ENCODE results near the gene FNDC10. TPM values are rescaled to one million over a fixed set of nuclear protein-coding genes. Genes with fewer than 3 reads are reported as not detected.
"Not testable (repeated sequence)": the region's sequence is repeated elsewhere in the genome, so short reads cannot be mapped to it uniquely, and the experiment has no call there.

FNDC10 gene
- total RNA-seq, 2 donors from 2014 or later = 0.54 to 2.7 TPM

GRCh38 chr1:1561801-1562470 lies 38.0 kb downstream of the FNDC10 start:
- no peaks in the 10 kb centered on the region for H3K9me3 ChIP-seq
- no peak for TF ChIP-seq CTCF (IDR thresholded peaks at IDR 0.05)
- ATAC-seq (ENCODE audit: insufficient number of reproducible peaks, low FRiP score, low read depth) (no peak), DNase-seq (ENCODE audit: low spot score) (no peak)
- no peak overlapping the region for H3K27ac ChIP-seq
- H3K4me1 ChIP-seq (ENCODE audit: control insufficient read depth in 1 of 2, low read depth in 2 of 2) = no peaks in the 10 kb centered on the region
- H3K4me3 ChIP-seq = no peak overlapping the region
- no peaks in the 10 kb centered on the region for H3K27me3 ChIP-seq (replicated peaks; ENCODE audit: insufficient read depth)
- peaks cover 50% of the 10 kb centered on the region for H3K36me3 ChIP-seq

GRCh38 chr1:1560178-1560577 lies 39.8 kb downstream of the FNDC10 start:
- H3K36me3 ChIP-seq = peaks cover 45% of the 10 kb centered on the region
- DNase-seq (ENCODE audit: low spot score) (no peak), ATAC-seq (ENCODE audit: insufficient number of reproducible peaks, low FRiP score, low read depth) (no peak)
- no peaks in the 10 kb centered on the region for H3K4me1 ChIP-seq (ENCODE audit: control insufficient read depth in 1 of 2, low read depth in 2 of 2)
- no peaks in the 10 kb centered on the region for H3K9me3 ChIP-seq
- no peak overlapping the region for H3K4me3 ChIP-seq
- TF ChIP-seq CTCF (IDR thresholded peaks at IDR 0.05) = no peak
- no peak overlapping the region for H3K27ac ChIP-seq
- H3K27me3 ChIP-seq (replicated peaks; ENCODE audit: insufficient read depth) = no peaks in the 10 kb centered on the region

GRCh38 chr1:1559066-1559465 lies 40.9 kb downstream of the FNDC10 start:
- DNase-seq (ENCODE audit: low spot score) = no peak
- no peaks in the 10 kb centered on the region for H3K9me3 ChIP-seq
- peaks cover 37% of the 10 kb centered on the region for H3K36me3 ChIP-seq
- no peak for TF ChIP-seq CTCF (IDR thresholded peaks at IDR 0.05)
- no peaks in the 10 kb centered on the region for H3K4me1 ChIP-seq (ENCODE audit: control insufficient read depth in 1 of 2, low read depth in 2 of 2)
- no peaks in the 10 kb centered on the region for H3K27me3 ChIP-seq (replicated peaks; ENCODE audit: insufficient read depth)
- ATAC-seq (ENCODE audit: insufficient number of reproducible peaks, low FRiP score, low read depth) = no peak
- H3K27ac ChIP-seq = no peak overlapping the region
- H3K4me3 ChIP-seq = no peak overlapping the region

- Histone ChIP-seq H3K27ac (no peak overlapping the region), H3K9me3 (no peaks in the 10 kb centered on the region), H3K4me3 (no peak overlapping the region), H3K36me3 (peaks cover 32% of the 10 kb centered on the region), H3K4me1 (ENCODE audit: control insufficient read depth in 1 of 2, low read depth in 2 of 2) (no peaks in the 10 kb centered on the region), H3K27me3 (replicated peaks; ENCODE audit: insufficient read depth) (no peaks in the 10 kb centered on the region)
- TF ChIP-seq CTCF (IDR thresholded peaks at IDR 0.05) = no peak
- DNase-seq (ENCODE audit: low spot score) = no peak
- no peak for ATAC-seq (ENCODE audit: insufficient number of reproducible peaks, low FRiP score, low read depth)
Observed at GRCh38 chr1:1558591-1558990, 41.3 kb downstream of the FNDC10 start.

GRCh38 chr1:1557688-1558087 lies 42.2 kb downstream of the FNDC10 start:
- H3K4me1 ChIP-seq (ENCODE audit: control insufficient read depth in 1 of 2, low read depth in 2 of 2); ATAC-seq (ENCODE audit: insufficient number of reproducible peaks, low FRiP score, low read depth); H3K4me3 ChIP-seq; DNase-seq (ENCODE audit: low spot score); H3K27ac ChIP-seq; H3K9me3 ChIP-seq; H3K27me3 ChIP-seq (replicated peaks; ENCODE audit: insufficient read depth): not testable (repeated sequence)
- H3K36me3 ChIP-seq = peaks cover 23% of the 10 kb centered on the region

GRCh38 chr1:1556961-1557360 lies 43.0 kb downstream of the FNDC10 start:
- not testable (repeated sequence) for H3K9me3 ChIP-seq; H3K27me3 ChIP-seq (replicated peaks; ENCODE audit: insufficient read depth); H3K27ac ChIP-seq; DNase-seq (ENCODE audit: low spot score); H3K4me1 ChIP-seq (ENCODE audit: control insufficient read depth in 1 of 2, low read depth in 2 of 2); ATAC-seq (ENCODE audit: insufficient number of reproducible peaks, low FRiP score, low read depth); H3K4me3 ChIP-seq
- peaks cover 18% of the 10 kb centered on the region for H3K36me3 ChIP-seq
